Forelimb muscle (tissue), 1 donor: ENCODE data around the gene SPATA20. TPM values are rescaled to one million over a fixed set of nuclear protein-coding genes. Genes with fewer than 3 reads are reported as not detected.

Experiments used
- DNase-seq: peaks from one replicate; pipeline ENCODE4 v3.0.0-alpha.2; 2013; ENCODE audit warnings: low read depth
- polyA plus RNA-seq: library from polyadenylated mRNA; unstranded; fragments of 120-200 nt; gene quantifications from one replicate; pipeline ENCODE4 v1.2.1, GENCODE V29; 2013; ENCODE audit not compliant: insufficient read length

Gene SPATA20
- polyA plus RNA-seq: 24.3 TPM

DNA sequence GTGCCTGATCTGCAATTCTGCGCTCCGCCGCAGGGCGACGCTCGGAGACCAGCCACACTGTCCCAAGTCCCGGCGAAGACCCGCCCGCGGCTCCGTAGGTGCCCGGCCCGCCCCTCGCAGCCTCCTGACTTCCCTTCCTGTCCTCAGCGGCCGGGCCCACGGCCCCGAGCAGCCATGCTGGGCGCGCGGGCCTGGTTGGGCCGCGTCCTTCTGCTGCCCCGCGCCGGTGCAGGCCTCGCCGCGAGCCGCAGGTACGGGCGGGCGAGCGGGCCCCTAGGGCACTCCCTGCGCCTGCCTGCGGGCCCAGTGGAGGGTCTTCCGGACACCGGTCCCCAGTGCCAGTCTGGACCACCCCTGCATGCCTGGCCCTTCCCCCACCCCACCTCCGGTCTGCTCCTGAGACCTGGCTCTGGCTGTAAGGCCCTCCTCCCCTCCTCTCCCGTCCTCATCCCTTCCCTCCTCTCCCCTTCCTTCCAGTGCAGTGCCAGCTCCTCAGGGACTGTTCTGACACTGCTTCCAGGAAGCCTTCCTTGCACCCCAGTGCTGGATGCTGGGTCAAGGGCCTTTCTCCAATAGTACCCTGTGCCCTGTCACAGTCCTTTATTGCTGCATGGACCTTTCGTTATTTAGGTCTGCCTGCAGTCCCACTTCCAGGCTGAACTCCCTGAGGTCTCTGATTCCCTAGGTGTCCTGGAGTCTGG, at the start of gene SPATA20:
Gene SPATA20, plus strand, starts transcription at position 140 of the 701 bp plus-strand sequence. Its CDS starts 35 bp downstream, at position 175.
- no peak for DNase-seq

DNA sequence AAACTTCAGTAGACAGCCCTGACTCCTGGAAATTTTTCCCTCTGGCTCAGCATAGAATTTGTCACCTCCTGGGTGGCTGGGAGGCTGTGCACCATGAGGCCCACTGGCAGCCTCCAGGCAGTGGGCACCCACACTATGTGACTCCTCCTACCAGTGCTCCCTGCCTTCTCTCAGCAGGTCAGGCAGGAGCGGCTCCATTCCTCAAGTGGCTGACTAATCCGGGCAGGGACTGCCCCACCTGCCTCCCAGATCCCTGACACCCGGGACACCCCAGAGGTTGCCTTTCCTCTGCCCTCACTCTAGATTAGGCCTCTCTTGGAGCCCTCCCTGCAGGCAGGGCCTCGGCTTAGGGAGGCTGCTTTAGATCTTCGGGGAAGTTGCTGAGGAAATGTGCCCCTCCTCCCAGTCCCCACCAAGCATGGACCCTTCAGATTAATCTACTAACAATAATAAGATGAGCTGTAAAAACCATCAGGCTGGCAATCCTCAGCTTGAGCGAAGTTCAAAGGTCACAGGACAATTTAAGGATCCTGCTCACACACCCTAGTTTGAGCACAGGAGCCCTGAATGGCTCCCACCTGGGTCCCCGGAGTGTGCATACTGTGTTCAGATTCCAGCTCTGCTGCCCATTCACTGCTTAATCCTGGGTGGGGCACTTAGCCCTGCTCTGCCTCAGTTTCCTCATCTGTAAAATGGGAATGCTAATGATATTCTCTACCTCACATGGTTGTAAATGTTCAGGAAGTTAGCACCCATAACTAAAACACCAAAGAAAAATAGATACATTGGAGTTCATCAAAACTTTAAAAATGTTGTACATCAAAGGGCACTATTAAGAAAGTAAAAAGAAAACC, 48.7 kb upstream of the SPATA20 start:
- DNase-seq: no peak

DNA sequence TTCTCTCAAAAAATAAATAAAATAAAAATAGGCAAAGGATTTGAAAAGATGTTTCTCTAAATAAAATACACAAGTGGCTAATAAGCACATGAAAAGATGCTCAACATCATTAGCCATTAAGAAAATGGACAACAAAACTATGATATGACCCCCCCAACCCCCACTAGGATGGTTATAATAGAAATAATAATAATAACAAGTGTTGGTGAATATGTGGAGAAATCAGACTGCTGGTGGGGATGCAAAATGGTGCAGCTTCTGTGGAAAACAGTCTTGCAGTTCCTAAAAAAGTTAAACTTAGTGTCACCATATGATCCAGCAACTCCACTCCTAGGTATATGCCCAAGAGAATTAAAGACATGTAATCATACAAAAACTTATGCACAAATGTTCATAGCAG, 47.7 kb upstream of the SPATA20 start:
- no peak for DNase-seq

- no peak for DNase-seq
These were observed 47.3 kb upstream of the SPATA20 start for GRCh38 chr17:50499721-50500120.

DNA sequence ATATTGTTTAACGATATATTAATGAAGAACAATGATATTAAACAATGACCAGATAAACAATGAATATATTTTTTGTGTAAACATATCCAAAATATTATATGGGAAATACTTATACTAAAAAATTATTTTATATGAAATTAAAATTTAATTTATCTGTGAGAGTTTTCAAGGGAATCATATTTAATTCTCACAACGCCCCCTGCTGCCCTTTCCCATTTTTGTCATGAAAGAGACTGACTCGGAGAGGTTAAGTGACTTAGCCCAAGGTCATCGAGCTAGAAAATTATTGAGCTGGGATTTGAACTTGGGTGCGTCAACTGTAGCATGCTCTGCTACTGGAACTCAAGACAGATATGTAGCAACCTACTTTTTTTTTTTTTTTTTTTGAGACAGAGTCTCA, 45.9 kb upstream of the SPATA20 start:
- DNase-seq: no peak

- no peak for DNase-seq
These were observed 44.5 kb upstream of the SPATA20 start for GRCh38 chr17:50502301-50502990.

DNA sequence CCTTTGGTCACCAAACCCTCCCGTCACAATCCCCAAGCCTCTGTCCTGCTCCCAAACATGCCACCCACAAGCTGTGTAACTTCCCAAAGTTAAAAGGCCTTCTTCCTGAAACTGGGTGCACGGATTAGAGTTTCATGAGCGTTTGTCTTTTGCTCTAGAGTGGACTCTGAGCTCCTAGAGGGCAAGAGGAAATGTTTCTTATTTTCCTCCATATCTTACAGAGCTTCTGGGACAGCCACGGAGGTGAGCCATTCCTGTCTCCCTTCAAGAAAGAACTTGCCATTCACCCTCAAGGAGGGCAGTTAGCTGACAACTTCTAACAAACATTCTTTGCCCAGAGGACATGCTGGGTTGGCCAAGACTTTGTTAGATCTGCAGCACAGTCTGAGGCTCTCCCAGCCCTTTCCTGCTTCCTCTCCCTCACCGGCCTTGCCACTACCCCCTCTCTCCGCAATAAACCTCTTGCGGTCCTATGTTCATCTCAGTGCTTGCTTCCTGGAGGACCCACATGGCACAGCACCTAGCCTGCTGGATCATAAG, 41.3 kb upstream of the SPATA20 start:
- DNase-seq: no peak

GRCh38 chr17:50506298-50506697, 40.7 kb upstream of the SPATA20 start:
- DNase-seq: no peak

GRCh38 chr17:50507871-50508572, 39.0 kb upstream of the SPATA20 start, which contains the start of gene MYCBPAP:
Gene MYCBPAP, plus strand, starts transcription at chr17:50508439. Its CDS starts 236 bp downstream, at chr17:50508675.
- peak; percentile 65 for DNase-seq

DNA sequence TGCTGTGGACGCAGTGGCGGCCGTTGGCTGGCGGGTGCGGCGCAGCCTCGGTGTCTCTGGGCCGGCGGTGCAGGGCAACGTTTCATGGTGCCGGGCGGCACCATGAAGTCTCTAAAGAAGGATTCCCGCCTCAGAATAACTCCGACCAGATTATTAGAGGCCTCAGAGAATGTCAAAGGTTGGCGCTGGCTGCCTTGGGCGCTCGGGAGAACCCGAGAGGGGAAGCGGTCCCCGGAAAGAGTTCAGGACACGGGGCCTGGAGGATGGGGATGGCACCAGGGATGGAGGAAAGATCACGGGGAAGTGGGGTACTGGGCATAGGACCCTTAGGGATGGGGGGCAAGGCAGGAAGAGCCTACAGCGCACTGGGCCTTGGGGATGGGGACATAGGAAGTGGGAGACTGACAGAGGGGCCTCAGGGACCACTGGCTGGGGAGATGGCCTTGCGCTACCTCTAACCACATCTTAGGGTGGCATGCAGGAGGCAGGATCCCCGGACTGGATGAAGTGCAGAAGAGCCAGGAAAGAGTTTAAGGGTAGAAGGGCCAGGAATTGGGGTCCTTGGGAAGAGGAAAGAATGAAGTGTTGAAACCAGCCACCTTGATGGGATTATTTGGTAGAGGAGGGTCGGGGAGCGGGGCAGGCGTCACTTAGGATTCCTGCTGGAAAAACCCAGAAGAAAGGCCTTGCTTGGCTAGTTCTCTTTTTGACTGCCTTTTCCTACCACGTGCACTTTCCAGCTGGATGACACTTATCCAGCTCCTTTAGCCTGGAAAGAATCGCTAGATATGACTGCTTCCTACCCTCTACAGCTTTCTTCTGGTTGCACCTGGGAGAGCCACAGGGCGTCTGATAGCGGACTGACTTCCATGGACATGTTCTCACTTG, 38.2 kb upstream of the SPATA20 start:
- peak; percentile 46 for DNase-seq

DNA sequence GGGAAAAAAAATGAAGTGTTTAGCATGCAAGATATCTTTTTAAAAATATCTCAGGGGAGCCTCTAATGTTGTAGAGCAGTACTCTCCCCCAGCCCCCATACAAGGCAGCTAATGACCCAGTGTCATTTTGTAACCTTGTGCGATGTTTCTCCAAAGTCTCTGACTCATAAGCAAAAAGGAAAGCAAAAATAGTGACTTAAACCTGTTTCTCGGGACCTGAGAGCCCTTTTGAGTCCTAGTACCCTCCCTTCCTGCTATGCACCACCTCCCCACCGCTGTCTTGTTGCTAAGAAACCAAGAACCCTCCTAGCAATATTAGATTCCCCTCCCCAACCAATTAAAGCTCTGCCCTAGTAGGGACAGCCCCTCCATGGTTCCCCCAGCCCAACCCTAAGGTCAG, 35.9 kb upstream of the SPATA20 start:
- no peak for DNase-seq

- no peak for DNase-seq
These were observed 33.5 kb upstream of the SPATA20 start for GRCh38 chr17:50513495-50513894.

DNA sequence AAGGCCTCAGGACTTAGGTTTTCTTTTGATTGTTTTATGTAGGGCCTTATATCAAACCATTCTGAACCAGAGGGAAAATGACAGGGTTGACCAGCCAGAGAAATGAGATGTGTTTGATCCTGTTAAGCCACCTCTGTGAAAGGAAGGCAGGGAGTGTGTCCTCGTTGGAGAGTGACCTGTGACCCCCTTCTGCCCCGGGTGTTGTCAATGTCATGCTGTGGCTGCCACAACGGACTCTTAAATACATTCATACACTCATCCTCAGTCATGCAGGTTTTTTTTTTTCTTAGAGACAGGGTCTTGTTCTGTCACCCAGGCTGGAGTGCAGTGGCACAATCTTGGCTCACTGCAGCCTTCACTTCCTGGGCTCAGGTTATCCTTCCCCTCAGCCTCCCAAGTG, 32.6 kb upstream of the SPATA20 start:
- DNase-seq: no peak

- no peak for DNase-seq
These were observed 31.9 kb upstream of the SPATA20 start for GRCh38 chr17:50514936-50515702.

DNA sequence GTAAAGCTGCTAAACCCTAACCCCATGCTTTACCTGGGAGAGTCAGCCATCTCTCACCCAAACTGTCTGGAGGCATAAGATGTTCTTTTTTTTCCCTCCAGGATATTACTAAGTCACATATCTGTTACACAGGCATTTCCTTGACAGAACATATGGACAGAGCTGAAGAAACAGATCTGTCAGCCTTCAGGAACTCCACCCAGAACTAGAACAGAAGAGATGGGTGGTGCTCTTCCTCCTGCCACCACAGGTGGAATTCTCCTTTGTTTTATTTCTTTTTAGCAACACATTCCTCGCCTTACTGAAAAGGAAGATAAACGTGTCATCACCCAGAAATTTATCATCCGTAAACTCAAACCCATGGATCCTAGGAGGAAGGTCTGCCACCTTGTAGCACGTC, 30.0 kb upstream of the SPATA20 start:
- DNase-seq: no peak

- no peak for DNase-seq
These were observed 29.2 kb upstream of the SPATA20 start for GRCh38 chr17:50517504-50518383.

DNA sequence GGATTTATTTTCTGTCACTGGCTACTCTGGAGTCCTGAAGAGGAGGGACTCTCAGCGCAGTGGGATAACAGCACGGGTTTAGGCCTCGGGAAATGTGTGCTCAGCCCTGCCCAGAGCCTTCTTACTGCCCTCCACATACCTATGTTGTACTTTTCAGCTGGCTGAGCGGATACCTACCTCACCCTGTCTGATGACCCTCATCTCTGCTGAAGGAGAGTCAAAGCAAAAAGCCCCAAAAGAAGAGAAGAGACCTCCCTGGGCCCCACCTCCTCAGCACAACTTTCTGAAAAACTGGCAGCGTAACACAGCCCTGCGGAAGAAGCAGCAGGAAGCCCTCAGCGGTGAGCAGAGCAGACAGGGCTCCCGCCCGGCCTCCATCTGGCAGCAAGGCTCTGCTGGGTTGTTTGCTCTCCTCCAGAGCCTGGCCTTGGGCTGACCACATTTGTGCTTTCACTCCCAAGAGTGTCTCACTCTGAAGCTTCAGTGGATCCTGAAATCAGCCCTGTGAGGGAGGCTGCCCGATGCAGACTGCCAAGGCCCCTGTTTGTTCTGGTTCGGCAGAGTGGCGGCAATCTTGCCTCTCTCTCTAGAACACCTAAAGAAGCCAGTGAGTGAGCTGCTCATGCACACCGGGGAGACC, 28.5 kb upstream of the SPATA20 start:
- no peak for DNase-seq
